T-helper 2 cell treated with Interferon-gamma antibody and Interleukin-4, amounts not matched to agents 100 ng/mL and 5 ng/mL, for 36 hours (primary cell): ENCODE measurements around the gene UBALD1. TPM values are rescaled to one million over a fixed set of nuclear protein-coding genes. Genes with fewer than 3 reads are reported as not detected.

Experiments
- intact Hi-C: fragments of 100-400 bp; cut with micrococcal nuclease; formaldehyde crosslinking; loops from one replicate; pipeline ENCODE4 v1.15.1; 2023
- total RNA-seq: library from RNA; stranded (reverse); gene quantifications from 2 replicates; pipeline ENCODE4 v1.2.3, GENCODE V29; 2022

UBALD1 gene
- total RNA-seq, 1 donor from 2014 or later = 22.1 TPM

DNA sequence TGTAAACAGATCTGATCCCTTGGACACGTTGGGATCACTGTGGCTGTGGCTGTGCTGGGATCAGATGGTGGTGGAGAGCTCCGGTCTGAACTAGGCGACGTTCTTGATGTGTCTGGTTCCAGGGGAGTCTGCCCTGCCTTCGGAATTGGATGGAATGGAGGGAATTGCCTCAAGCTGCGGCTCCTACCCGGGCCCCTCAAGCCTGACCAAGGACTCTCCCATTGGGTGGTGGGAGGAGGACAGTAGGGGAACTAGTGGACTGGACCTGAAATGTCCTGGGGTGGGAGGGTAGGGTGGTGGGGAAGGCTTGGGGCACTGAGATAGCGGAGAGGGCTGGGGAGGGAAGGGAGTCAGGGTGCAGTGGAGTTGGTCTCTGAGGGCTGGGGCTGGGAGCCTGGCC, 3.2 kb upstream of the UBALD1 start:
- intact Hi-C loops = loop anchor here (2.0 to 10.0 kb wide), 7 partner anchors 75 to 343 kb away; partner anchors contain the start of genes ANKS3, DNAAF8, HMOX2 and NUDT16L1

DNA sequence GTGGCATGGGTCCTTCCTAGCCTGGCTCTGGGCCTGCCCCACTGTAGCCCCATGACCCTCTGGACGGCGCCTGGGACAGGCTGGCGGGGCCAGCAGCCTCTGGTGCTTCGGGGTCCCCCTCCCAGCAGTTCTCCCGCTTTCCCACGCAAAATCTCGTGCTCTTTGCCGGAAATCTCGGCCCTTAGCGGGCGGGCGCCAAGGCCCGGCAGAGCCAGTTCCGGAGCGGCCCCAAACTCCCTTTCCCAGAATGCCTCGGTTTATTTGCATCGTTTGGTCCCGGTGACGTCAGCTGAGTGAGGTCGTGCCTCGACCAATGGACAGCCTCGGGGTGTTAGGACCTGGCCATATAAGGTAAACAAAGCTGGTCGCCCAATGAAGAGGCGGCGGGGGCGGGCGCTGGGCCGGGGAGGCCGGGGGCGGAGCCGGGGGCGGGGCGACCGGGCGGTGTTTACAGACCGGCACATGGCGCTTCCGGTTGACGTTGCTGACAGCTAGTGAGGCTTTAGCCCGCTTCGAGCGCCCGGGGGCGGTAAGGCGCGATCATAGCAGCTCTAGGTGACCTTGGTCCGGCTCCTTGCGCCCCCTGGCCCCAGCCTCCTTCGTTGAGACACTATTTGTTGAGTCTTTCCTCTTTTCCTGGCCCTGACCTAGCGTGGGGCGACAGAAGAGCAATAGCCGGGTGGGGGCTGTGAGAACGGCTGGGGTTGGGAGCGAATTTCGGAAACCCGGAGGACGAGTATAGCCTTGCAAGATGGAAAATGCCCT, 1.5 kb upstream of the UBALD1 start:
- intact Hi-C loops = loop anchor here (1.0 to 10.0 kb wide), 11 partner anchors 8 to 342 kb away; partner anchors contain the start of genes ANKS3, CDIP1, DNAAF8 and HMOX2

DNA sequence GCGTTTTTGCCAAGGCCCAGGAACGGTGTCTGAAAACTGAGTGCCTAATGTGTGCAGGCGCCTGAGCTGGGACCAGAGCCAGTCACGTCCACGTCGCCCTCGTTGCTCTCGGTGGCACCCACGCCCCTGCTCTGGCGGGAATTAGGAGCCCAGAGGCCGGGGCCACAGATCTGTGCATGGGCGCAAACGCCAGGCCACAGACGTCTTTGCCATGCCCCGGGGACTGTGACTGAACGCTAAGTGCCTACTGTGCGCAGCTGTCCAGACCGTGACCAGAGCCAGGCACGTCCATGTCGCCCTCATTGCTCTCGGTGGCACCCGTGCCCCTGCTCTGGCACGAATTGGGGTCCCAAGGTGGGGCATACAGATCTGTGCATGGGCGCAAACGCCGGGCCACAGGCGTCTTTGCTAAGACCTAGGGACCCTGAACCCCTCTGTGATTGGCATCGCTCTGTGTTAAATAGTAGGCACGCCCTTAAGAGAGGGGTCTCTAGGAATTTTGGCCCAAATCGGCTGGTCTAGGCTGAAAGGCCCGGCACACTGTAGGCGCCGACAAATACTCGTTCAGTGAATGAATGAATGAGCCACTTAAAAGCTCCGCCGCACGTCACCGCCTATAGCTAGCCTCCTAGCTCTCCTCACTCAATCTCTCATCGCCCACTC, 827 bp upstream of the UBALD1 start:
- intact Hi-C loops = loop anchor here (1.0 to 10.0 kb wide), 12 partner anchors 9 to 343 kb away; partner anchors contain the start of genes ANKS3, CDIP1, DNAAF8 and DNAJA3

DNA sequence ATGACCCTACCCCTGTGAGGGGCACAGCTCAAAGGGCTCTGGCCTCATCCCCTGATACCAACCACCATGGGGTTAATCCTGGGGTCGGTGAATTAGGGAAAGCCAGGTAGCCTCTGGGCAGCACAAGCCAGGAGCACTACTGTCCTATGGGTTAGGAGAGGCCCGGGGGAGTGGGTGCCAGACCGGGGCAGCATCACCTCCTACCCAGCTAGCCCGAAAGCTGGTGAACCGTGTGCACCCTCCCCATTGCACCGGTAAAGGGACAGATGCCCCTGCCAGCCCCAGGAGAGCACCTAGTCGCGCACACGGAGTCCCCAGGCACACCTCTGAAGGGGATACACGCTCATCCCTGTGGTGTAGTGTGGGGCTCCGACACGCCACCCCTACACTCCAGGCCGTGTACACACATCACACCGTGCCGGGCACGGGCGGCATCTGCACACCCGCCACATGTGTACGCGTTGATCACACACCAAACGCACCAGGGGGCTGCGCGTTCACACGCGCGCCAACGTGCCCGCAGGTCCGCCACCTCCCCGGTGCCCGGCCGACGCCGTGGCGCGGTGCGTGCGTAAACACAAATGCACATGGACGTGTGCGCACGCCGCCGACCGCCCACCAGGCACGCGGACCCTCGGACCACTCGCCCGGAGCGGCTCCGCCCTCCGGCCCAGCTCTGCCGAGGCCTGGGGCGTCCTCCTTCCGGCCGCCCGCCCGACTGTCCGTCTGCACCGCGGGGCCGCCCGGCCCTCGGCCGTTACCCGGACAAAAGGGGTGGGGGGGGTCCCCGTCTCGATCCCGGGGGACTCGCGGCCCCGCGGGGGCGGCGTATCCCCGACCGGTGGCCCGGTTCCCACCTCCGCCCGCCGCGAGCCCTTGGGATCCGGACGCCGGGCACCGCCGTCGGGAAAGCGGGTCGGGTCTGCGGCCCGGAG, 785 bp downstream of the UBALD1 start:
- intact Hi-C loops = loop anchor here (2.0 to 10.0 kb wide), 4 partner anchors 109 to 339 kb away; partner anchors contain the start of genes DNAJA3, TFAP4 and ZNF500

DNA sequence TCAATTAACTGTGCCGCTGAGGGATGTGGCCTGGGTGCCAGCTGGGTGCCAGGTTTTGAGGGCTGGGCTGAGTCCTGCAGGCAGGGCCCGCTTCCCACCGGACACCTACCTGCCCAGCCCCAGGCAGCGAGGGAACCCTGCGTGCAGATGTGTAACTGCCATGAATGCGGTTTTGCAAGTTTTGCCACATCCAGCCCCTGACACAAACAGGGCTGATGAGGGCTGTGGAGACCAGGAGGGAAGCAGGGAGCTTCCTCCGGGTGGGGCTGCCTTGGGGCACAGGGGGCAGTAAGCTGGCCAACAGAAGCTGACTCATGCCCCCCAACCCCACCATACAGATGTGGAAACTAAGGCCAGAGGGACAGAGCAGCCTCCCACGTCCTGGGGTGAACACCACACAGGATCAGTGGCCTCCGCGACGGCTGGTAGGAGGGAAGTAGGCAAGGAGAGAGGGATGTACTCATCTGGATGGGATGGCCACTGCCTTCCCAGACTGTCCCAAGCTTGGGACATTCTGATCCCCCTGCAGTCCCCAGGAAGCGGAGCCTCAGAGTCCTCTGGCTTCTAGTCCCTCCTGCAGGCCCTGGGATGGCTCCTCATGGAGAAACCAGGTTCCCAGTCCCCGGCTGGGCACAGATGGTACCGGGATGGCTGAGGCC, 1.6 kb downstream of the UBALD1 start:
- intact Hi-C loops = loop anchor here (10.0 kb wide), 3 partner anchors 108 to 338 kb away; partner anchors contain the start of genes TFAP4 and ZNF500

DNA sequence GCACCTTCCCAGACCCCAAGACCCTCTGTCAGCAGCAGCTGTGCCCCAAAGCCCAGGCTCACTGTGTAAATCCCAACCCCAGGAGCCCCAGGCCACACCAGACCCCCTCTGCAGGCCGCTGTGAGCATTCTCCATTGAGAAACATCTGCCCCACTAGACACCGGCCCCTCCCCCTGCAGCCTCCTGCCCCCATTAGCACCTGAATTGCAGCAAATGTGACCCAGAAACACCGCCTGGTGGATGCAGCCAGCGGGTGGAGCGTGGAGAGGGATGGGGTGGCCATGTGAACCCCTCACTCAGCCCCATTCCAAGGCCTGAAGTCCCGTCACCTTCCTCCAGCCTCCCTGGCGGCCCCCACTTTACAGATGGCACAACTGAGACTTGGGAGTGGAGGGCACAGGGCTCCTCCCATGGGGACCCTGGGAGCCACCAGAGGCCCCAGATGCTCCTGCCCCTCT, 2.2 kb downstream of the UBALD1 start:
- intact Hi-C loops = loop anchor here (10.0 kb wide), 3 partner anchors 108 to 338 kb away; partner anchors contain the start of genes TFAP4 and ZNF500

DNA sequence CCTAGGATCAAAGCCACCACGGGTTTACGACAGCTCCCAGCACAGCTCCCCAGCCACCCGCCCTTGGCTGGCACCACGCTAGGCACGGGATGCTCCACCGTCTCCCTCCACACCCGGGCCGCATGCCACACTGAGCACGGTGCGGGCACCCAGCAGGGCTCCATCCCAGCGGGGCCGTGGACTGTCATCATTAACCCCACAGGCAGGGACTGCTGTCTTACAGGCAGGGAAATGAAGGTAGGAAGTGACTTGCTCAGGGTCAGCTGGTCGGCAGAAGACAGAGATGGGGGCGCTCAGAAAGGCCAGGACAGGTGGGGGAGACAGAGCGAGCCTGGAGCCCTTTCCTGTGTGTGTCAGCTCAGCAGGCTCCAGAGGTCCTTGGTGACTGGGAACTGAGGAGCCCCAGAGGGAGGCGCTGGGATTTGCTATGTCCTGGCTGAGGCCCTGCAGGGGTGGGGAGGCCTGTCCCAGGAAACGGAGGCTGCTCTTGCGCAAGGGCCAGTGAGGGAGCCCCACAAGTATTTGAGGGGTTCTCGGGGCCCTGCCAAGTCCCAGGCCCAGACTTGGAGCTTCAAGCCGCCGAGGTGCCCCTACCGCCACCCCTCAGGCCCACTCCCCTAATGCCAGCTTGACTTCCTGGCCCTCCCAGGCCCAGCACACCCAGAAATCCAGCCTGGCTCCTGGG, 3.2 kb downstream of the UBALD1 start:
- intact Hi-C loops = loop anchor here (10.0 kb wide), 3 partner anchors 107 to 337 kb away; partner anchors contain the start of genes TFAP4 and ZNF500

DNA sequence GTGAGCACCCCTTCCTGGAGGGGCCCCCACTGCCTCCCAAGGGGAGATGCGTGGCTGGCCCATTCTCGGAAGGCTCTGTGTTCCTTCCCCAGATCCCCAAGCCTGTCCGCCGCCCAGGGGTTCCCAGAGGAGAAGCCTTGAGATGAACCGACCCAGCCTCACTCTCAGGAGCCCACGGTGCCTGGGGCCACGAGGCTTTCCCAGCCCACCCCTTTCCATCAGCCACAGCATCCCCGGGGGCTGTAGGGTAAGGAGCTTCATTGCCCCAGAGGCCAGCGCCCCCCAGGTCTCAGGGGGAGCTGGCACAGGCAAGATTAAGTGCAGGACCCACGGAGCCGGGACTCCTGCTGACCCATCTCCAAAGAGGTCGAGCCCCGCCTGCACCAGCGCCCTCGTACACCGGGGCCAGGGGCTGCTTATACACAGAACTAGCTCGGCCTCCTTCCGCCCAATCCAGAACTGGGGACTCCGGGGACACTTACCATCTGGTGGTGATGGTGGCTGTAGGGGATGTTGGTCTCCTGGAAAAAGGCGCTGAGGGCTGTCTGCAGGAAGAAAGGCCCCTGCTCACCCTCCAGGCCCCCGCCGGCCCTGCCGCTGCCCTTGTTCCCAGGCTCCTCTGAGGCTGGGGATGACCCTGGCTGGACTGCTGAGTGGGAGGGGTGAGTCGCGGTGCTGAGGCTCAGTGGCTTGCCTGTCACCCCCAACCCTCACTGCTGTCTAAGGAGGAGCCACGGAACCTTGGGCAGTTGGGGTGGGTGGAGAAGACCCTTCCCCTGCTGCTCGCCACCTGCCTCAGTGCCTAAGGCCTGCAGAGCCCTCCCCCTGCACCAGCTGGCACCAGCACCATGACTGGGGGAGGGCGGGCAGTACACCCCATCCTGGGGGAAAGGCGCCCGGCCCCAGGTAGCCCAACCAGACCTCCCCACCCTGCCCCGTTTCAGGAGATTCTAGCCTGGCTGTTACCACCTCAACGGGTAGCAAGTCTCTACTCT, 4.4 kb downstream of the UBALD1 start:
- intact Hi-C loops = loop anchor here (10.0 kb wide), 3 partner anchors 106 to 336 kb away; partner anchors contain the start of genes TFAP4 and ZNF500

DNA sequence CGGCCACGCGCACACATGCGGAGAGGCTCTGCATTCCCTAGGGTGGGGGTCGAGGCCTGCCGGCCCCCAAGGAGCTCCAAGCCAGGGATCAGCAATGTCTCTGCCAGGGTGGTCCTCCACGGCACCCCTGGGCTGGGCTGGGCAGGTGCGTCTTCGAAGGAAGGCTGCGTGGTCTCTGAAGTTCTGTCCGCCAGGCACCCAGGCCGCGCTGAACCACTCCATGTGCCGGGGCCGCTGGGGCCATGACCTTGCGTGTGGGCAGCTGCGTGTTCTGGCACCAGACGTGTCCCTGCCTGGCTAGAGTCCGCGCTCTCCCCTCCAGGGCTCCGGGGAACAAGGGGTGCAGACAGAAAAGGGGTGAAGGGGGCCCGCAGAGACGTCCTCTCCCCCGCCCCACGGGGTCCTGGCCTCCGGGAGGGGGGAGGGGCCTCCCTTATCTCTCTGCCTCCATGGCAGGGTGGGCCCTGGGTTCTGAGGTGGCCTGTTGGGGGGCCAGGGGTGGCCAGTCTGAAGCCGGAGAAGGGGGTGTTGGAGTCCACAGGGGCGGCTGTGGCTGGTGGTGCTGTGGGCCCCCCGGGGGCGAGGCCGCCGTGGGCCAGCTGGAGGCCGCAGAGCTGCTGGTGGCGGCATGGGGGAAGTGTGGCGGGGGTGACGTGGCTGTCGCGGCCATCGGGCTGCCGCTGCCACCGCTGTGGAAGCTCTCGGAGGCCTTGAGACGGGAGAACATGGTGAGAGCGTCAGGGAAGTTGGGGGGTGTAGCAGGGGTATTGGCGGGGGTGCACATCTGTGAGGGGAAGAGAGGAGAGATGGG, 5.3 kb downstream of the UBALD1 start:
- intact Hi-C loops = loop anchor here (10.0 kb wide), 3 partner anchors 105 to 335 kb away; partner anchors contain the start of genes TFAP4 and ZNF500

DNA sequence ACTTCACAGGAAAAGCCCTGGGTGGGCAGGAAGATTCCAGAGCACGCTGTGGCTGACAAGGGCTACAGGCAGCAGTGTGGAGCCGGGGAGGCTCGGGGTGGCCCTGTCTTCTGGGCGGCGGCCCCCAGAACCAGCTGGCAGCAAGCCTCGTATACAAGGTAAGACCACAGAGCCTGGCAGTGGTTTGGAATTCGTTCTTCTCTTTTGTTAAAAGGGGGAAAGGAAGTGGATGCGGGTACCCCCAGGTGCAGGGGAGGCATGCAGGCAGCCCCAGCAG, 6.0 kb downstream of the UBALD1 start:
- intact Hi-C loops = no loop called here

DNA sequence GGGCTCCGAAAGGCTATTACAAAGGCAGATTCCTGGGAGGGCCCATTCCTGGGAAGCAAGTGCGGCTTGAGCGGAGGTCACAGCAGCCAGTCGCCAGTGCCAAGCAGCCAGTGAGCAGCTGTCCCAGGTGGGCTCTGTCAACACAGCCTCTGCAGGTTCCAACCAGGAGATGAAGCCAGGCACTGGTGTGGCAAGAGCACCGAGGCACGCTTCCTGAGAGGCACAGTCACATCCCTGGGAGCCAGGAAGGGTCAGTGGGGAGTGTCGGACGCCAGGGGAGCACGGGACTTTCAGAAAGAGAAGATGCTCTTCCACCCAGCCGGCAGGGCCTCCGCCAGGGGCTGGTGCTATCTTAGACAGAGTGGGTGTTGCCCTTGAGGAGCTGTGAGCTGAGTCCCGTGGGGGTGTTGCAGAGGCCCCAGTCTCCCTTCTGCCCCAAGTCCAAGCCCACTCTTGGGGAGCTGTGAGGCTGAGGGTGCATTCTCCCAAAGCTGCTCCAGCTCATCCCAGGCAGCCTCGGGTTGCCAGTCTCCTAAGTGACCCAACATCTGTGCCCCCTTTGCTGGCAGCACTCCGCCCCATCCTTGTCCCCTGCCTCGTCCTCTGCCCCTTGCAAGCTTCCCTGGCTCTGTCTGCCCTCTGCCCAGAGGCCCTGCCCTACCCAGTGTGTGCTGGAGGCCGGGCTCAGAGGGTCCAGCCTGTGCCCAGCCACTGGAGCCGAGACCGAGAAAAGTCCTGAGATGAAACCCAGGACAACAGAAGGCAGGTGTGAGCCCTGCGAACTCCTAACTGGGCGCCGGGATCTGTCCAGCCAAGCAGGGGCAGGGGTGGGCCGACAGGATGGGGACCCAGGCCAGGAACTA, 6.6 kb downstream of the UBALD1 start:
- intact Hi-C loops = no loop called here

DNA sequence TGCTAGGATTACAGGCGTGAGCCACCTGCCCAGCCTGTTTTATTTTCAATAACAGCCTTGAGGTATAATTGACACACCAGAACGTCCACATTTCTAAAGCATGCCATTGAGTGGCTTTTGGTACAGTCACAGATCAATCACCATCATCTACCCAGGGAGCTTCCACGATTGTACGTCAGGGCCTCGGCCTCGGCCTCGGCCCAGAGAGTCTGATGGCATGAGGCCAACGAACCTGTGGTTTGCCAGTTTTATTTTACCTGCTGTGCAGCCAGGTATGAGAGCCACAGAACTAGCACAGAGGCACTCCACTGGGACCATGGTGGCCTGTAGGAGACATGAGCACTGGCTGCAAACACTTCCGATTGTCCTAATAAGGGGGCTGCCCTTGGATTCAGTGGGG, 8.3 kb downstream of the UBALD1 start:
- intact Hi-C loops = no loop called here

DNA sequence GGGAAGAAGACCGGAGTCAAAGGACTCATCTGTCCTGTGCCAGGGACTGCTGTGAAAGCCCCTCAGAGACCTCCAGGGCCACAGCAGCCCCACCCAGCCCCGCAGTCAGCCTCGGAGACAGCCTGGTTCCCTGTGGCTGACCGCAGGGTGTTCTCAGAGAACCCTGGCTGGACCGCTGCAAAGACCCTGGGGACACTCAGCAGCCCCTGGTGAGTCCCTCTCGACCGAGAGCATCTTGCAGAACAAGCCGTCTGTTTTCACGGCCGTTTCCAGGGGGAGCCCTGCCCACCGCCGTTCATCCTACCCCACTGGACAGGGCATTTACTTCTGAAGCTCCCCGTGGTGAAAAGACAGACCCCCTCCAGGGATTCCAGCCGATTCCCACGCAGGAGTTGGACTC, 10.3 kb downstream of the UBALD1 start:
- intact Hi-C loops = no loop called here

DNA sequence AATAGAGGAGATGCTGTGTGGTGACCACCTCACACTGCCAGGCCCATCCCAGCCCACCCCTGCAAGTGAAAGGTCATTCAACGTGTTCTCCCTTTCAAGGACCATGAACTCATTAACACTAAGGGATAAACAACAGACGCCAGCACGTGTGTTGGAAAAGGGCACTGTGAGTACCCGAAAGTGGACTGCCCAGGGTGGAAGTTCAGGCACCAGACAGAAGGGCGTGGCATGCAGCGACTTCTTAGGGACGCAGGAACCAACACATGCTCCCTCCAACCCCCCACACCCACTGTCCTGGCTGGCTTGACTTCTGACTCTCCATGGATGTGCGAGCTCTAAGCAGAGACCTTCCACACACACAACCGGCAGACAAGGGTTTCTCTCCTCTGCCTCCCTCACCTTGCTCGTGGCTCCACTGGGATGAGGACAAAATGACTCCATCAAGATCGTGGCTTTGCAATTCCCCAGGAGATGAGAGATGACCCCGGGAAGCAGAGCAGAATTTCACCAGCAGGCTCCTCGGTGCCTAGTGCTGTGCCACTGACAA, 11.0 kb downstream of the UBALD1 start:
- intact Hi-C loops = no loop called here

DNA sequence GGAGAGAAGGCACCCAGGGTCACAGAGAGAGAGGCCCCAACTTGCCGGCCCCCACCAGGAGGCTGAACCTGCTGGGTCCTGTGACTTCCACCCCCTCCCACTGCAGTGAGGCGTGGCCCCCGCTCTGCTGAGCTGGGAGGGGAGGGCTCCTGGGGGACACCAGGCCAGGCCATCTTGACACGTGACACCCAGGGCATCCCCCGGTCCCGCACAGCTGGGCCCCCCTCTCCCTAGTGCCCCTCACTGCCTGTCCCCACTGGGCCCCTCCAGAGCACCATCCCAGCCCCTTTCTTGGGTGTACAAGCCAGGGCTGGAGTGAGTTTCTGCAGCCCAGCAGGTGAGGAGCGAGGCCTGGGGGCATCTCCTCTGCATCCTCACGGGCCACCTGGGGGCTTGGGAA, 12.4 kb downstream of the UBALD1 start:
- intact Hi-C loops = no loop called here

DNA sequence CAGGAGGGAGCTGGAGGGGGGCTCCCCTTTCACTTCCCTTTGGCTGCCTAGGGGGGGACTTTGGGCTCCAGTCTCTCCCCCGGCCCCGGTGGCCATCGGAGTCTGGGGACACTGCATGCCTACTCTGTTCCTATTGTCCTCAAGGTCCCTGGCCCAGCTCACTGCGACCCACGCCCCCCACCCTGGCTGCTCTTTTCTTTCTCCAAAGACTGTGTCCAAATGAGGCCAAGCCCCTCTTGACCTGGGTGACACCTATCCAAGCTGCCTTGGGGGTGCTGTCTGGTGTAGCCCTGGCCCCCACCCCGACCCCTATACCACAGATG, 12.9 kb downstream of the UBALD1 start:
- intact Hi-C loops = no loop called here
